ENCODE data around the gene CCDC179.
A peak's percentile ranks its signal among the peaks of the same experiment; 100 is the strongest.

The CCDC179 gene
- 0 reads per million in 4 experiments for total RNA-seq

- no peak for DNase-seq
These were observed at the start of gene CCDC179 for GRCh38 chr11:22860241-22860640. Gene CCDC179 (minus strand): TSS chr11:22860474. CDS start chr11:22860421, 53 bp downstream.

GRCh38 chr11:22903782-22904181 lies 43.5 kb upstream of the CCDC179 start:
- DNase-seq, result no peak

- no peak for DNase-seq
These were observed 41.3 kb upstream of the CCDC179 start for GRCh38 chr11:22901603-22902002.

- DNase-seq, result no peak
These were observed 40.7 kb upstream of the CCDC179 start for GRCh38 chr11:22900764-22901486.

- no peak for DNase-seq
These were observed 37.8 kb upstream of the CCDC179 start for GRCh38 chr11:22898036-22898435.

GRCh38 chr11:22890227-22890626 lies 30.0 kb upstream of the CCDC179 start:
- DNase-seq, result no peak

GRCh38 chr11:22884217-22884616 lies 23.9 kb upstream of the CCDC179 start:
- DNase-seq, result no peak

GRCh38 chr11:22879630-22880029 lies 19.4 kb upstream of the CCDC179 start:
- no peak for DNase-seq

GRCh38 chr11:22878604-22879003 lies 18.3 kb upstream of the CCDC179 start:
- DNase-seq, result no peak

- no peak for DNase-seq
These were observed 17.8 kb upstream of the CCDC179 start for GRCh38 chr11:22878039-22878438.

- peak; percentile 27 for DNase-seq
These were observed 15.7 kb upstream of the CCDC179 start for GRCh38 chr11:22875869-22876473.

GRCh38 chr11:22869325-22869724 lies 9.1 kb upstream of the CCDC179 start:
- DNase-seq, result no peak

- no peak for DNase-seq
These were observed 518 bp downstream of the CCDC179 start for GRCh38 chr11:22859756-22860155.

- DNase-seq, result no peak
These were observed 8.8 kb downstream of the CCDC179 start for GRCh38 chr11:22851477-22851876.

GRCh38 chr11:22846726-22847125 lies 13.5 kb downstream of the CCDC179 start:
- no peak for DNase-seq

- DNase-seq, result no peak
These were observed 27.8 kb downstream of the CCDC179 start for GRCh38 chr11:22832315-22833015.

GRCh38 chr11:22830082-22830414 lies 30.2 kb downstream of the CCDC179 start:
- no peak for DNase-seq

GRCh38 chr11:22829231-22830081 lies 30.8 kb downstream of the CCDC179 start, which contains the start of gene SVIP:
Gene SVIP (minus strand): TSS chr11:22829801. CDS start chr11:22829748, 53 bp downstream.
- peak; percentile 94 for DNase-seq

GRCh38 chr11:22828373-22828772 lies 31.9 kb downstream of the CCDC179 start:
- no peak for DNase-seq

GRCh38 chr11:22822203-22822602 lies 38.1 kb downstream of the CCDC179 start:
- no peak for DNase-seq

- no peak for DNase-seq
These were observed 50.4 kb downstream of the CCDC179 start for GRCh38 chr11:22809893-22810292.

- no peak for DNase-seq
These were observed 51.6 kb downstream of the CCDC179 start for GRCh38 chr11:22808571-22809197.

Measured in effector CD8-positive, alpha-beta T cell (primary cell).